SIG-M5 treated with dmso at 0.1 percent for 504 hours (cell line): Measurements from ENCODE around the gene NPFFR1.

Experiments used
- DNase-seq: peaks from one replicate; lab custom pipeline; 2025; ENCODE audit not compliant: unreplicated experiment; lab: John Stamatoyannopoulos, UW

NPFFR1 gene

GRCh38 chr10:70283445-70284399, at the start of gene NPFFR1:
Gene NPFFR1, minus strand, starts transcription at chr10:70284004. Its CDS starts 328 bp downstream, at chr10:70283676.
- no peak for DNase-seq

- DNase-seq = no peak
These were observed 49.5 kb upstream of the NPFFR1 start for GRCh38 chr10:70333268-70333667.

GRCh38 chr10:70331486-70332268, 47.9 kb upstream of the NPFFR1 start:
- DNase-seq = peak; percentile 95

GRCh38 chr10:70331160-70331485, 47.3 kb upstream of the NPFFR1 start:
- no peak for DNase-seq

- no peak for DNase-seq
These were observed 46.9 kb upstream of the NPFFR1 start for GRCh38 chr10:70330671-70331070.

- DNase-seq = no peak
These were observed 45.2 kb upstream of the NPFFR1 start for GRCh38 chr10:70328967-70329366.

GRCh38 chr10:70328018-70328417, 44.2 kb upstream of the NPFFR1 start:
- DNase-seq = no peak

- DNase-seq = no peak
These were observed 41.4 kb upstream of the NPFFR1 start for GRCh38 chr10:70324951-70325781.

GRCh38 chr10:70324339-70324861, 40.6 kb upstream of the NPFFR1 start:
- no peak for DNase-seq

- DNase-seq = no peak
These were observed 40.0 kb upstream of the NPFFR1 start for GRCh38 chr10:70323697-70324338.

- DNase-seq = no peak
These were observed 39.4 kb upstream of the NPFFR1 start for GRCh38 chr10:70323138-70323696.

GRCh38 chr10:70321897-70322890, 38.4 kb upstream of the NPFFR1 start:
- no peak for DNase-seq

GRCh38 chr10:70321233-70321632, 37.4 kb upstream of the NPFFR1 start:
- DNase-seq = no peak

GRCh38 chr10:70320751-70321150, 36.9 kb upstream of the NPFFR1 start:
- no peak for DNase-seq

GRCh38 chr10:70319824-70320223, 36.0 kb upstream of the NPFFR1 start:
- DNase-seq = no peak

- DNase-seq = no peak
These were observed 35.4 kb upstream of the NPFFR1 start for GRCh38 chr10:70319183-70319582.

- DNase-seq = no peak
These were observed 34.1 kb upstream of the NPFFR1 start for GRCh38 chr10:70317943-70318318.

- DNase-seq = no peak
These were observed 33.6 kb upstream of the NPFFR1 start for GRCh38 chr10:70317272-70317942.
